Stimulated activated CD4-positive, alpha-beta T cell treated with anti-CD3 and anti-CD28 coated beads, TNF-alpha, amount 100 ng/mL, for 24 hours (primary cell): ENCODE measurements around the gene ITSN1.
"Not testable (repeated sequence)": the region's sequence is repeated elsewhere in the genome, so short reads cannot be mapped to it uniquely, and the experiment has no call there.

Experiments
- DNase-seq, 3 experiments: peaks; one replicate each; pipeline ENCODE4 v3.0.0-alpha.2; 2020; ENCODE audit warnings: low read depth in 3 of 3

The ITSN1 gene

GRCh38 chr21:33860332-33860879 is 218.1 kb downstream of the ITSN1 start:
- DNase-seq = no peak

DNA sequence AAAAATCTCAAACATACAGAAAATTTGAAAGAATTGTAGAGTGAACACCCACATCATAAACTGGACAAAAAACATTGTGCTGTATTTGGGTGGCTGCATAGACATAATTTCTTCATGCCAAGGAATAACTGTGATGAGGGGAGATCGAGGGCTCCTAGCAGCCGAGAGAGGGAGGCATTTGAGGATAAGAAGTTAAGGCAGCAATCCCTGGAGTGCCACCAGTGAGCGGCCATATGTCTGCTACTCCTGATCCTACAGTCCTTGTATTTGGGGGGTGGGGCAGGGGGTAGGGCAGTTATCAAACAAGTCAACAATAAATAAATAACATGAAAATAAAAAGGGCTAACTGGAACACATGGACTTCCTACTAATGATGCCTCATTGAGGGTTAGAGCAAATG is 218.8 kb downstream of the ITSN1 start:
- DNase-seq = no peak

GRCh38 chr21:33863191-33863590 is 220.9 kb downstream of the ITSN1 start:
- DNase-seq = not testable (repeated sequence)

DNA sequence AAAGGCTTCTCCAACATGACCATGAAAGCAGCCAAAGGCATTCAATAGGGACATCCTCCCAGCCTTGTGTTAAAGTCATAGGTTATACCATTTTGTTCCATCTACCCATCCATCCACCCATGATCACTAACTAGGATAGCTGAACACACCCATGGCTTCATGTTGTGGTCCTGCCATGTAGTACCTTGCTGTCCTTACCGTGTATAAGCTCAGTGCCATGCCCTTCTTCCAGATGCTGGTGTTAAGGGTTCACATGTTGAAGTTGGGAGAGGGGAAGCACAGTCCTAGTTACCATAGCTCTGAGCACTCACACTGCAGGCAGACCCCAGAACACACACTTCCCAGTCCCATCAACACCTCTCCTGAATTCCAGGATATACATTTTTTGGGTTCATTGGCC is 221.8 kb downstream of the ITSN1 start:
- no peak for DNase-seq

DNA sequence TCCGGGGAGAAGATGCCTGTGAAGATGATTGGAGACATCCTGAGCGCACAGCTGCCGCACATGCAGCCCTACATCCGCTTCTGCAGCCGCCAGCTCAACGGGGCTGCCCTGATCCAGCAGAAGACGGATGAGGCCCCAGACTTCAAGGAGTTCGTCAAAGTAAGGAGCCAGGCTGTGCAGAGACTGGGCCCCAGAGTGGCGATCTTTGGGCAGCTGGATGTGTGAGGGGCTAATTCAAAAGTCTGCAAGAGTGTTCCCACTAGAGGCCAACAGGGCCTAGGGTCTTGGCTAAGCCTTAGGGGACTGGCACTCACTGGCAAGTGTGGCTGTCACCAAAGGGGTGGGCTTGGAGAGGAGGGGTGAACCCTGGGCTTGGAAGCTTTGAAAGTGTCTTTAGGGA is 222.9 kb downstream of the ITSN1 start:
- DNase-seq = no peak

DNA sequence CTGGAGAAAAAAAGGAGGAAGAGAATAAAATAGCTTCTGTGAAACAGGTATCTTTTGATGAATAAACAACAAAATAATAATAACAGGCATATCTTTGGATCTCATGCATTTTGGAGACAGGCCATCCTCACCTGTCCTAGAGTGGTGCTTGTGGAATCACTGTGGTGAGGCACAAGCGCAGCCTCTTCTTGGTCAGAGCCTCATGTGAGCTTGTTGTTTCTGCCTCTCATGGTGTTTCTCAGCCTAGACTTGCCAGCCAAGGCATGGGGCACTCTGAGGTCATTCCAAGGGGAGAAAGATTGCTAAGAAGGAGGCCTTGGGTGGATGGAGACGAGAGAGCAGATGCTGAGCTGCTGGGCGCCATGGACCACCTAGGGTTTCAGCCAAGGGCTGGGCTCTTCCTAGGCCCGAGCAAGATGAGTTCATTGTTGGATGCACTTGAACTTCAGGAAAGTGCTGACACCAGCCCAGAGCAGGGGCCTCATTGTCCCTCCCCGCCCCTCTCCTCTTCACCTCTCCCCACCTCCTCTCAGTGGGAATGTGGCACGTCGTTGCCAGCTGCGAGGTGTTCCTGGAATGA is 223.8 kb downstream of the ITSN1 start:
- DNase-seq = no peak

GRCh38 chr21:33866826-33867225 is 224.5 kb downstream of the ITSN1 start:
- no peak for DNase-seq

- not testable (repeated sequence) for DNase-seq
Measured at GRCh38 chr21:33867868-33868267, 225.6 kb downstream of the ITSN1 start.

DNA sequence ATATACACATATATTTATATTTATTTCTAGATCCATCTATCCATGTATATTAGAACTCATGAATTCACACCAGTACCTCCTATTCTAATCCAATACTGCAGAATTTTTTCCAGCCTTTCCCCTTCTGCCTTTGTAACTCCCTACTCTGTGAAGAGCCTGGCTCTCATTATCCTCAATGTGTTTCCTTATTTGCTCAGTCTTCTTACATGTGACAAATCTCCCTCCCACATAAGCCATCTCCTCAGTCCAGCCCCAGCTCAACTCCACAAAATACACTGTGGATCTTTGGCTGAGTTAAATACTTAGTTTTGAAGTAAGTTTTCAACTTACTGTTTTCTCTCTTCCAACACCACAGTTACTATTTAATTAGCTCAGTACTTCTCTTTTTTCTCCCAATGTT is 227.6 kb downstream of the ITSN1 start:
- no peak for DNase-seq

DNA sequence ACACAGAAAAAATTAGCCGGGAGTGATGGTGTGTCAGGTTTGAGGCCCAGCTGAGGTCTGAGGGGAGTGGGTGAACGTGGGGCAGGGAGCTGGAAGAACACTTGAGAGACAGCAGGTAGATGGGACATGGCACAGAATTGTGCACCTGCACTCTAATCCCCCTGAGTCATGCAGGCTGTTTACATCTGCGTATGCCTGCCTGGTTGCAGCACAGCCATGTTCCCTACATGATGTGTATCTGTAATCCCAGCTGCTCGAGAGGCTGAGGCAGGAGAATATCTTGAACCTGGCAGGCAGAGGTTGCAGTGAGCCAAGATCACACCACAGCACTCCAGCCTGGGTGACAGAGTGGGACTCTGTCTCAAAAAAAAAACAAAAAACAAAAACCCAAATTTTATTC is 228.5 kb downstream of the ITSN1 start:
- DNase-seq = no peak

GRCh38 chr21:33871171-33871570 is 228.9 kb downstream of the ITSN1 start:
- DNase-seq = no peak

GRCh38 chr21:33872881-33873515 is 230.7 kb downstream of the ITSN1 start:
- DNase-seq = no peak

GRCh38 chr21:33874161-33874560 is 231.9 kb downstream of the ITSN1 start:
- no peak for DNase-seq

- DNase-seq = no peak
Measured at GRCh38 chr21:33875026-33875695, 232.9 kb downstream of the ITSN1 start.

GRCh38 chr21:33878824-33879223 is 236.5 kb downstream of the ITSN1 start:
- DNase-seq = no peak

DNA sequence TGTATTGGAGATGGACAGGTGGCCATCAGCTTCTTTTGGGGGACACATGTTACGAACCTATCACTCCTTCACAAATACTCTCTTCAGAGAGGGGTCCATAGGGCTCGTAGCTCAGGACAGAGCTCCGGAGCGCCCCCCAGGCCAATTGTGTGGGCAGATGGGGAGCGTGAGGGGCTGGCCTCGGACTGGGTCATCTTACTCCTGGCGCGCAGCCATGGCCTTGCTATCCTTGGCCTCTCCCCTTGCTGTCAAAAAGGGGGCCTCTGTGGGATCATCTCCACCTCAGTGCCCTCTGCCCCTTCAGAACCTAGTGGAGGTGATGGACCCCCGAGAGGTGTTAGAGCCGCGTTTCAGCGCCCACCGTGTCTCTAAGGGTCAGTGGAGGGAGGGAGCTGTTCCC is 238.3 kb downstream of the ITSN1 start:
- DNase-seq = no peak

DNA sequence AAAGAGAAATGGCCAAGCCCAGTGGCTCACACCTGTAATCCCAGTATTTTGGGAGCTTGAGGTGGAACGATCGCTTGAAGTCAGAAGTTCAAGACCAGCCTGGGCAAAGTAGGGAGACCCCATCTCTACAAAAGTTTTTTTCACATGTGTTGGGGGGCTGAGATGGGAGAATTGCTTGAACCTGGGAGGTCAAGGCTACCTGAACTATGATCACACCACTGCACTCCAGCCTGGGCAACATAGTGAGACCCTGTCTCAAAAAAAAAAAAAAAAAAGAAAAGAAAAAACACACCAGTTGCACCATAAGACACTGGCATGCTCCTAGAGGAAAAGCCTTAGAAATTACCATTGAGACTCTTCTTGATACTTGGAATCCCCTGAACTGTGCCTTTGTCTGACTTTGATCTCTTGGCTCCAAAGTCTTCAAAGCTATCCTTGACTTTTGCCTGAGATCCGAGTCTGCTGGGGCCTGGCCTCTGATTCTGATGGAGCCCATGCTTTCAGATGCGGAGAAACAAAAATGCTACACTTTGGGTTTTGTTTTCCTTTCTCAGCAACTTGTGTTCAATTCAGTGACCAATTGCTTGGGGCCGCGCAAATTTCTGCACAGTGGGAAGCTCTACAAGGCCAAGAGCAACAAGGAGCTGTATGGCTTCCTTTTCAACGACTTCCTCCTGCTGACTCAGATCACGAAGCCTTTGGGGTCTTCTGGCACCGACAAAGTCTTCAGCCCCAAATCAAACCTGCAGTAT is 239.6 kb downstream of the ITSN1 start:
- DNase-seq = no peak

- DNase-seq = no peak
Measured at GRCh38 chr21:33883118-33883517, 240.8 kb downstream of the ITSN1 start.

DNA sequence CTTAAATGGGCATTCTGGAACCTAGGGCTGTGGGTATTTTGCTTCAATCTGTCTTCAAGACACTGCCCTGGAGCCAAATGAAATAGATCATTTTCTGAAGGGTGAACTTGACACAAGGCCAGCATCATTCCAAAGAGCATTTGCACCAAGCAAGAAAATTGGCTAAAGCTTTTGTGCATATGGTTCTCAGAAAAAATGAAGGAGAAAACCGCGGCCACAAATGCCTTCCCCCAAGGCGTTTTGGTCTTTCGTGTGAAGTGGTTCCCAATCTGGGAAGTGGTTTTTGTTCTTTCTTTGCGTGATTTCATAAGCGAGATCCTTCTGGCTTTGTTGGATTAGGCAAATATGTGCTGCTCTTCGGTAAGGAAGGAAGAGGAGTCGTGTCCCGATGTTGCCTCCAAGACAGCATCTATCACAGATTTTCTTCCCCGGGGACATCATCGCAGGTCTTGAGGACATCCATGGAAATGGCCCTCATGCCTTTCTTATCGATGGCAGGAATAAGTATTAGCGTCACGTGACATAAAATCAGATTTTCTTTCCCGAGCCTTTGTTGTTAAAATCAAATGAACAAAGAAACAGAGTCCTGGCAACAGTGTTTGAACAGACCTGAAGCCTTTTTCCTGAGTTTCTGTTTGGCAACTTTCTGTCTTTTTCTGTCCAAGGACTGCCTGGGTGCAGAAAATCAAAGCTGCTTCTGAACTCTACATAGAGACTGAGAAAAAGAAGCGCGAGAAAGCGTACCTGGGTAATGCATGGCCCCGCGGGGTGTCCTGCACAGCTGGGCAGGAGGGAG is 242.3 kb downstream of the ITSN1 start:
- no peak for DNase-seq

- no peak for DNase-seq
Measured at GRCh38 chr21:33885172-33885514, 242.8 kb downstream of the ITSN1 start.

DNA sequence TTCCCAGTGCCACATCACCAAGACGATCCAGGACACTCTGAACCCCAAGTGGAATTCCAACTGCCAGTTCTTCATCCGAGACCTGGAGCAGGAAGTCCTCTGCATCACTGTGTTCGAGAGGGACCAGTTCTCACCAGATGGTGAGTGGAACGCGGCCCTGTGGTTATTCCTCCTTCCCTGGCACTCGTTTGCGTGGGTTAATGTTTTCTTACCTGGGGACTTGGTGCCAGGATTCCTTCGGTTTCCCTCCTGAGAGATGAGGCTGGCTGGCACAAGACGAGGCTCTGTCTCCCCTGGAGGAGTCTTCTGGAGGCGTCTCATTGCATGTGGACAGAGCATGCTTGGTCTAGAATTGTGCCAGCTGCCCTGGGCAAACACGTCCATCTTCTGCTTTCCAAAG is 244.0 kb downstream of the ITSN1 start:
- no peak for DNase-seq

DNA sequence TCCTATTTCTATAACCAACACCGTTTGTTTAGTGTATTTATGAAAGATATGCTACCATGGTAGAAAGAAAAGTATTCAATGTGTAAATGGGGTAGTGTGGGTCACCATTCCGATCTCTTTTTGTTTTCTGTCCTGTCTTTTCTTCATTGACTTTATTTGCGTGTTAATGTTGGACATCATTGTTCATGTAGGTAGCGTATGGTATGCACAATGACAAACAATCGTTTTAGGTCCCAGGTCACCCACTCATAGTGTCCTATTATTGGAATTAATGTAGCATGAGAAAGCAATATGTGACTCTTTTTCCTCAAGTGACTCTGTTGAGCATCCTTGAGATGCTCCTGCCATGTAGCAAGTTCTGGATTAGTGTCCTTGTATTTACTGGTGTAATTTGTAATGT is 247.9 kb downstream of the ITSN1 start:
- DNase-seq = no peak
